MG63 (cell line): Measurements from ENCODE around the gene TAB2. TPM values are rescaled to one million over a fixed set of nuclear protein-coding genes. Genes with fewer than 3 reads are reported as not detected.
"Not testable (repeated sequence)": the region's sequence is repeated elsewhere in the genome, so short reads cannot be mapped to it uniquely, and the experiment has no call there.

Source experiments
- DNase-seq: peaks from one replicate; pipeline ENCODE4 v3.0.0-alpha.2; 2020
- H3K27me3 ChIP-seq: fragments of 250-450 bp; sonication (Bioruptor Pico); 2 replicates; pipeline ENCODE4 v1.5.1; 2020; ENCODE audit warnings: mild to moderate bottlenecking, moderate library complexity
- H3K36me3 ChIP-seq: fragments of 250-450 bp; sonication (Bioruptor Pico); 2 replicates; pipeline ENCODE4 v1.5.1; 2020; ENCODE audit warnings: mild to moderate bottlenecking, moderate library complexity
- H3K4me3 ChIP-seq: fragments of 250-450 bp; sonication (Bioruptor Pico); 2 replicates; pipeline ENCODE4 v1.5.1; 2020; ENCODE audit warnings: mild to moderate bottlenecking, moderate library complexity
- H3K9me3 ChIP-seq: fragments of 250-450 bp; sonication (Bioruptor Pico); 2 replicates; pipeline ENCODE4 v1.5.1; 2020; ENCODE audit warnings: mild to moderate bottlenecking, moderate library complexity
- total RNA-seq: library from RNA; depleted of rRNA; stranded (reverse); fragments of >200 nt; shearing (Covaris generic); gene quantifications from 2 replicates; pipeline ENCODE4 v1.2.3, GENCODE V29; 2014; ENCODE audit warnings: low replicate concordance

TAB2 gene
- total RNA-seq, 1 experiment from 2014 or later, result 27.3 TPM

DNA sequence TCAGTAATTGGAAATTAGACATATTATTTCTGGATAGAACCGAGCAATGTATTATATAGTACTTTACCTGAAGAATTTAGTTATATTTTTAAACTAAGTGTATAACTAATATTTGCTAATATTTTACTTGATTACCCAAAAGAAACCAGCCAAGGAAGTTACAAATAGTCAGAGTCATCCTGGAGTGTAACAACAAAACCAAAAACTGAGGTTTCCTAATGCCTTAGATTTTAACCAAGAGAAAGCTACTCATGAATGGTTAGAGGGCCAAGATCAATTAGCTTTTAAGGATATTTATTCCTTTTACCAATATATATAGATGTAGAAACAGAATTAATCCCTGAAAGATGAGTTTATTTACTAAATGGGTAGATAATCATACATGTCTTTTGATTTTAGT lies 26.0 kb downstream of the TAB2 start:
- H3K9me3 ChIP-seq, result no peaks in the 10 kb centered on the region
- no peak overlapping the region for H3K4me3 ChIP-seq
- no peak for DNase-seq
- no peaks in the 10 kb centered on the region for H3K27me3 ChIP-seq
- H3K36me3 ChIP-seq, result peaks cover 6% of the 10 kb centered on the region

DNA sequence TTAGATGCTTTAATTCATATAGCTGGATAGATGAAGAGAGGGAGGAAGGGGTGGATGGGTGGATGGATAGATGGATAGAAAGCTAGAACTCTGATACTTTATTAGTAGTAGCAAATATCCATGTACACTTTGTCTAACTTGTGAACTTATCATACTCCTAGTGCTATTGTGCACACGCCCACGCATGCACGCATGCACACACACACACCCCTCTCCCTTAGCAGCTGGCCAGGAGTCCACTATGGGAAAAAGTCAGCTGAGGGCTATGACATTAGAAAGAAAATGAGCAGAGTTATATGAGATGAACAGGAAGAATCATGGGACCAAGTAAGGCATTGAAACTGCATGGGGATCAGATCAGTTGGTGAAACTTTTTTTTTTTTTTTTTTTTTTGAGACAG lies 28.6 kb downstream of the TAB2 start:
- DNase-seq, result no peak
- Histone ChIP-seq H3K27me3 (no peaks in the 10 kb centered on the region), H3K4me3 (no peak overlapping the region), H3K9me3 (no peaks in the 10 kb centered on the region), H3K36me3 (peaks cover 6% of the 10 kb centered on the region)

DNA sequence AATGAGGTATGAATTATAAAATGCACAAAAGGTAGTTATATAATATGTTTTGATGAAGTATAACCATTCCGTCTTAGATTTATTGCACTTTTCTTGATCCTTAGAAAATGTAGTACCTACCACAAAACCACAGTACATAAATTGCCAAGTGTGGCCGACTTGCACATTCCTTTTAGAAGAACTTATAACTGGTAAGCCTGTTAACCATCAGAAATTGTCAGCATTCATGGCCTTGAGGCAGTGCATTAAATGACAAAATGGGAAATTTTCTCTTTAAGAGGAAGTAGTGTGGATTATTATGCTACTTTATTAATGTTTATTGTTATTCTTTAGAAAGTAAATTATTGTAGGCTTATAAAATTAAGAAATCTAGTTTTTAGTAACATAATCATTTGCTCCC lies 29.6 kb downstream of the TAB2 start:
- no peak overlapping the region for H3K4me3 ChIP-seq
- H3K36me3 ChIP-seq, result peaks cover 6% of the 10 kb centered on the region
- H3K9me3 ChIP-seq, result no peaks in the 10 kb centered on the region
- H3K27me3 ChIP-seq, result no peaks in the 10 kb centered on the region
- DNase-seq, result no peak

DNA sequence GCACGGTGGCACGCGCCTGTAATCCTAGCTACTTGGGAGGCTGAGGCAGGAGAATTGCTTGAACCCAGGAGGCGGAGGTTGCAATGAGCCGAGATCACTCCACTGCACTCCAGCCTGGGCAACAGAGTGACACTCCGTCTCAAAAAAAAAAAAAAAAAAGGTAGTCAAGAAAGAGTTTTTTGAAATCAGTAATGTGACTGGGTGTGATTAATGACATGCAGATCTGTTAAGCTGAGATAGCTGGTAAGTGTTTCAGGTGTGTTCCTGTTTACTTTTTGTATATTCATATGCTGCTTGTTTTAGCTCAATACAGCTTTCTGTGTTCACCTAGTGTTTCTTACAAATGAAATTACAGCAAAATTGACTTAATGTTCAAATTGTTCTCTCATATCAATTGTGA lies 31.8 kb downstream of the TAB2 start:
- not testable (repeated sequence) for H3K36me3 ChIP-seq, H3K9me3 ChIP-seq, DNase-seq, H3K27me3 ChIP-seq, H3K4me3 ChIP-seq

DNA sequence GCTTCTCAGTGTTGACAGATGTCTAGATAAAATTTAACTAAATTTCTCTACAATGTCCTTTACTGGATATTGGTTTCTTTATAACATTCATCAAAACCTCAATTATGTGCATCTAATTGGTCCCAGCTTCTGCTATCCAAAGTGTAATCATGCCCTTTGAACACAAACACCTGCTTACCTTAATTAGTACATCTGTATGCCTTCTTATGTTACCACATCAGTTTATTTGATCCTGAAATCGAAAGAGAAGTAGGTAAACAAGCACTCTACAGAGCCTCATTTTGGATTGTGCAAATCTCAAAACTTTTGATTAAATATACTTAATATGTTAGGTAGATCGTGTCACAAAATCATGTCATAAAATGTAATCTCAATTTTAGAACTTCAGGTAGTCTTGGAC lies 36.5 kb downstream of the TAB2 start:
- no peak overlapping the region for H3K4me3 ChIP-seq
- no peaks in the 10 kb centered on the region for H3K9me3 ChIP-seq
- no peak for DNase-seq
- H3K27me3 ChIP-seq, result no peaks in the 10 kb centered on the region
- H3K36me3 ChIP-seq, result no peaks in the 10 kb centered on the region

DNA sequence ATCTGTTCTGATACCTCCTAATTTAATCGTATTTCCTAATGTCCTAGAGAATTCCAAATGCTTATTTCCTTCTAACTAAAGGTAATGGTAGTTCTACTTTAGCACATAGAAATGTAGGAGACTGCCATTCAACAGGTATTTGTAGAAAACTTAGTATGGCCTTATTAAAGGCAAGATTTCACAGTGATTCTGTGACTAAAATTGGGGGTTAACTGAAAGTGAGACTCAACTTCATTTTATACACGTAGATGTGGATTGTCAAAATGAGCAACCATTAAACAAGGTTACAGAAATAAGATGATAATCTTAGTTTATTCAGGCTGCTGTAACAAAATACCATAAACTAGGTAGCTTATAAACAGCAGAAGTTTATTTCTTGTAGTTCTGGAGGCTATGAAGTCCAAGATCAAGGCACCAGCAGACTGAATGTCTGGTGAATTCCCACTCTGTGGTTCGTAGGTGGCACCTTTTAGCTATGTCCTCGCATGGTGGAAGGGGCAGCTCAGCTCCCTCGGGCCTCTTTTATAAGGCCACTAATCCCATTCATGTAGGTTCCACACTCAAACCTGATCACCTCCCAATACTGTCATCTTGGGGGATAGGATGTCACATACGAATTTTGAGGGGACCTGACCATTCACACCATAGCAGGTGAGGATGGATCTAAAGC lies 38.7 kb downstream of the TAB2 start:
- DNase-seq, result no peak
- Histone ChIP-seq H3K4me3 (no peak overlapping the region), H3K9me3 (no peaks in the 10 kb centered on the region), H3K27me3 (no peaks in the 10 kb centered on the region), H3K36me3 (no peaks in the 10 kb centered on the region)

DNA sequence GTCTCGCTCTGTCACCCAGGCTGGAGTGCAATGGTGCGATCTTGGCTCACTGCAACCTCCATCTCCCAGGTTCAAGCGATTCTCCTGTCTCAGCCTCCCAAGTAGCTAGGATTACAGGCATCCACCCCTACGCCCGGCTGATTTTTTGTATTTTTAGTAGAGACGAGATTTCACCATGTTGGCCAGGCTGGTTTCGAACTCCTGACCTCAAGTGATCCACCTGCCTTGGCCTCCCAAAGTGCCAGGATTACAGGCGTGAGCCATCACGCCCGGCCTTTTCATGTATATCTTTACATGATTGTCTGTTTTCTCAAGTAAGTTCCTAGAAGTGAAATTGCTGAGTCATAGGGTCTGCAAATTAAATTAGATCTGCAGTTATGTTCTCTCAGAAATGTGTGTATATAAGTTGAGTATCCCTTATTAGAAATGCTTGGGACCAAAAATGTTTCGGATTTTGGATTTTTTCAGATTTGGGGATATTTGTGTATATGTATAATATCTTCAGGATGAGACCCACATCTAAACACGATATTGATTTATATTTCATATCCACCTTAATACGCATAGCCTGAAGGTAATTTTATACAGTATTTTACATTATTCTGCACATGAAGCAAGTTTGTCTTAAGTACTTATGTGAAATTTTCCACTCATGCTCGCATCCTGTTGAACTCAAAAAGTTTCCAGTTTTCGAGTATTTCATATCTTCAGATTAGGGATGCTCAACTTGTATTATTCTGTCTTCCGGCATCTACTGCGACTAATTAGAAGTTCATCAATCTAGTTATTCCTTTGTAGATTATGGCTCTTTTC lies 40.4 kb downstream of the TAB2 start:
- H3K4me3 ChIP-seq, result no peak overlapping the region
- H3K9me3 ChIP-seq, result no peaks in the 10 kb centered on the region; the same call in 1 of the 2 replicates
- no peaks in the 10 kb centered on the region for H3K27me3 ChIP-seq
- no peaks in the 10 kb centered on the region; the same call in 1 of the 2 replicates for H3K36me3 ChIP-seq
- no peak for DNase-seq

DNA sequence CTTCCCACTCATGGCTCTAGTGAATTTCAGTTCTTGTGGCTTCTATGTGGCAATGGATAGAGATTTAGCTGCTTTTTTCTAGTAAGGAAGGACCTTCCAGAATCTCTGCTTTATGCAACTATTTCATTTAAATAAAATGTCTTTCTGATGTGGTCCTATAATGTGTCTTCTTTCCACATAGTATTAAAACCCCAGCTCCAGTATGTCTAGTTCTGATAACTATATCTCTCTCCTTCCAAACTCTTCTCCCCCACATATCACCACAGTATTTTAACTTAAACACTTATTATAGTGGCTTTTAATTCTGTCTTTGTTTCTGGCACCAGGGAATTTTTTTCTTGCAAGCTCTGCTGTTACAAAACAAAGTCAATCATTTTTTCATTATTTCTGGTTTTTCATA lies 41.9 kb downstream of the TAB2 start:
- H3K9me3 ChIP-seq, result no peaks in the 10 kb centered on the region; the same call in 1 of the 2 replicates
- H3K27me3 ChIP-seq, result no peaks in the 10 kb centered on the region
- no peaks in the 10 kb centered on the region; the same call in none of the 2 replicates for H3K36me3 ChIP-seq
- DNase-seq, result no peak
- no peak overlapping the region for H3K4me3 ChIP-seq

DNA sequence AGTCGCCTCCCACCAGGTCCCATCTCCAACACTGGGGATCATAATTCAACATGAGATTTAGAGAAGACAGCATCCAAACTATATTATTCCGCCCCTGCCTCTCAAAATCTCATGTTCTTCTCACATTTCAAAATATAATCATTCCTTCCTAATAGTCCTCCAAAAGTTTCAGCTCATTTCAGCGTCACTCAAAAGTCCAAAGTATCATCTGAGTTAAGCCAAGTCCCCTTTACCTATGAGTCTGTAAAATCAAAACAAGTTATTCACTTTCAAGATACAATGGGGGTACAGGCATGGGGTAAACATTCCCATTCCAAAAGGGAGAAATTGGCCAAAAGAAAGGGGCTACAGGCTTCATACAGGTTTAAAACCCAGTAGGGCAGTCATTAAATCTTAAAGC lies 43.0 kb downstream of the TAB2 start:
- no peak for DNase-seq
- Histone ChIP-seq H3K36me3 (no peaks in the 10 kb centered on the region; the same call in none of the 2 replicates), H3K4me3 (no peak overlapping the region), H3K27me3 (no peaks in the 10 kb centered on the region), H3K9me3 (no peaks in the 10 kb centered on the region; the same call in 1 of the 2 replicates)

DNA sequence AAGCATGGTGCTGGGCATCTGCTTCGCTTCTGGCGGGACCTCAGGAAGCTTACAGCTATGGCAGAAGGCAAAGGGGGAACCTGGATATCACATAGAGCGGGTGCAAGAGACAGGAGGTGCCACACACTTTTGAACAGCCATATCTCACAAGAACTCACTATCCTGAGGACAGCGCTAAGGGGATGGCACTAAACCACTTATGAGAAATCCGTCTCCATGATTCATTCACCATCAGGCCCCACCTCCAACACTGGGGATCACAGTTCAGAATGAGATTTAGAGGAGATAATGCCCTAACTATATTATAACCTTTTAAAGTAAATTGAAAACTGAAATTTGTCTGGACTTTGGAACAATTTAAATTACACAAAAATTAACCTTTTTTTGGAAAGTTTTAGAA lies 44.8 kb downstream of the TAB2 start:
- Histone ChIP-seq H3K4me3 (no peak overlapping the region), H3K9me3 (no peaks in the 10 kb centered on the region; the same call in 1 of the 2 replicates), H3K27me3 (no peaks in the 10 kb centered on the region), H3K36me3 (peaks cover 4% of the 10 kb centered on the region)
- no peak for DNase-seq

DNA sequence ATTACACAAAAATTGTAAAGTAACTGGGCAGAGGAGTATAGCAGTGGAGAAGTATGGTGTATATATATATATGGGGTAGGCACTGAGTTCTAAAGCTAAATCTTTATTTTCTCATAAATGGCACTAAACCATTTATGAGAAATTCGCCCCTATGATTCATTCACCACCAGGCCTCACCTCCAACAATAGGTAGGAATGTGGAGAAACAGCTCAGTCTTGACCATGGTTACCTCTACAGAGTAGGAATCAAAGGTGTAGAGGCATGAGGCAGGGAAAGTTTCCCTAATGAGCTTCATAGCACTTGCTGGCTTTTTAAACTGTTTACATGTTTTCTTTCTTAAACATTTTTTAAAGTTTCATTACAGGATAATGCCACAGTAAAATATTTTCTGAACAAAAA lies 45.6 kb downstream of the TAB2 start:
- Histone ChIP-seq H3K4me3 (no peak overlapping the region), H3K27me3 (no peaks in the 10 kb centered on the region), H3K36me3 (peaks cover 4% of the 10 kb centered on the region), H3K9me3 (no peaks in the 10 kb centered on the region; the same call in 1 of the 2 replicates)
- no peak for DNase-seq

DNA sequence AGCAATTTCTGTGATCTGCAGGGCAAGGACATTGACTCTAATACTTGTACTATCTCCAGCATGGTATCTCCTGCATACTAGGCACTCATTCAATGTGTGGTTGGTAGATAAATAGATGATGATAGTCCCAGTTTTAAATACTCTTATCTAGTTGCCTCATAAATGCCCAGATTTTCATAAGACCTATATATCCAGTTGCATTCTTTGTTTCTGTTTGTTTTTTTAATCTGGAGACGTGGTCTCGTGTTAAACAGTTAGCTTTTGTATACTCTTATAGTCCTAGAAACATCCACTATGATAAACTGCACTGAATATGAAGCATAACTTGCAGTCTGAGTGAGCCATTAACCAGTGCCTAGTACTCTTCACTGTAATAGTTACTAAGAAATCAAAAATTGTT lies 47.0 kb downstream of the TAB2 start:
- Histone ChIP-seq H3K27me3 (no peaks in the 10 kb centered on the region), H3K4me3 (no peak overlapping the region), H3K36me3 (peaks cover 4% of the 10 kb centered on the region), H3K9me3 (no peaks in the 10 kb centered on the region; the same call in 1 of the 2 replicates)
- DNase-seq, result no peak

DNA sequence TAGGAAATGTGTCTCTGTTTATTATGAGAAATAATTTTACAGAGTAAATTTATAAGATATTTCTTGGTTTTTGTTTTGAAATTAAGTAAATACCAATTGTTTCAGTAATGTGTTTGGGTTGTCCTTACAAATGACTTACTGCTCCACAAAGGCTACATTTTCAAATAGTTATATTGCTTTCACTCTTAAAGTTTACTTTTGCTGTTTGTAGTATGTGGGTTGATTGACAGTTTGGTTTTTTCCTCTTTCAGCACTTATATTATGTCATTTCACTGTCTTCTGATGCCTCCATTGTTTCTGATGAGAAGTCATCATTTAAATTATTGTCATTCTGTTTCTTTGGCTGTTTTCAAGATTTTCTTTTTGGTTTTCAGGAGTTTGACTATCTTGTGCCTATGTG lies 47.7 kb downstream of the TAB2 start:
- H3K36me3 ChIP-seq, result peaks cover 10% of the 10 kb centered on the region
- no peak for DNase-seq
- no peaks in the 10 kb centered on the region for H3K27me3 ChIP-seq
- H3K9me3 ChIP-seq, result no peaks in the 10 kb centered on the region; the same call in 1 of the 2 replicates
- no peak overlapping the region for H3K4me3 ChIP-seq

DNA sequence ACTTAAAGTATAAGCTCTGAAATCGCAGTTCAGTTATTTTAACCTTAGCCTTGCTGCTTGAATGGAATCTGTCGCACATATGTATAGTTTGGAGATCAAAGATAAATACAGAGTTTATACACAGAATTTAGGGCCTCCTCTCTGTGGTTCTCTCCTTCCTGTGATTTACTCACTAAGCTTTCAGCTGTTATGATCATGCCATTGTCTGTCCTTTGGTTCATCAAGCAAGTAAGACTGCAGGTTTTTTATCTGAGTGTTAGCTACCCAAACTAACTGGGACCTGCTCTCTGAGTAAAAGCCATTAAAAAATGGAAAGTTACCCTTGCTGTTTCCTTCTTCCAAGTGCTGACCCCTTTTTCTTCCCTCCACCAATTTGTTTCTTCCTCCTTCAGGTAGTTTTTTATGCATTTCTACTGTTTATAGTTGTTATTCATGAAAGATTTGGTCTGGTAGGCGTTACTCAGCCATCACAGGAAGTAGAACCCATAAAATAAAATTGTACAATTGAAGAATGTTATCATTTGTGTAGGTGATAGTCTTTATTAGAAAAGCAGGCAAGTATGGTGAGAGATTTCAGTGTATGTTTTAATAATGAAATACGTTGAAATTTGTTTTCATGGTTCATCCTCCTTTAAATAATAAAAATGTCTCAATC lies 48.9 kb downstream of the TAB2 start:
- DNase-seq, result no peak
- peaks cover 11% of the 10 kb centered on the region for H3K36me3 ChIP-seq
- no peaks in the 10 kb centered on the region; the same call in 1 of the 2 replicates for H3K9me3 ChIP-seq
- H3K27me3 ChIP-seq, result no peaks in the 10 kb centered on the region
- H3K4me3 ChIP-seq, result no peak overlapping the region

DNA sequence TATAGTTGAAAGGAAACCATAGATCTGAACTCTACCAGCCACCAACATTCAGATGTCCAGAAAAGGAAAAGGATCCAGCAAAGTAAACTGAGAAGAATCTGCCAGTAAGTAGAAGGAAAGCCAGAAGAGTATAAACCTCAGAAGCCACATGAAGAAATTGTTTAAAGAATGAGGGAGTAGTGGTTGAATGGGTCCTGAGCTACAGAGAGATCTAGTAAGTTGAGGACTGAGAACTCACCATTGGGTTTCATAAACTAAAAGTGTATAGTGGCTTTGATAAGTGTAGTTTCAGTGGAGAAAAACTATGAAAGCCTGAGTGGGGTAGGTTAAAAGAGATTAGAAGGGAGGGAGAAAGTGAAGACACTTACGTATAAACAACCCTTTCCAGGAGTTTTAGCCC lies 50.6 kb downstream of the TAB2 start:
- peaks cover 11% of the 10 kb centered on the region for H3K36me3 ChIP-seq
- H3K27me3 ChIP-seq, result no peaks in the 10 kb centered on the region
- no peak for DNase-seq
- H3K9me3 ChIP-seq, result no peaks in the 10 kb centered on the region
- no peak overlapping the region for H3K4me3 ChIP-seq

DNA sequence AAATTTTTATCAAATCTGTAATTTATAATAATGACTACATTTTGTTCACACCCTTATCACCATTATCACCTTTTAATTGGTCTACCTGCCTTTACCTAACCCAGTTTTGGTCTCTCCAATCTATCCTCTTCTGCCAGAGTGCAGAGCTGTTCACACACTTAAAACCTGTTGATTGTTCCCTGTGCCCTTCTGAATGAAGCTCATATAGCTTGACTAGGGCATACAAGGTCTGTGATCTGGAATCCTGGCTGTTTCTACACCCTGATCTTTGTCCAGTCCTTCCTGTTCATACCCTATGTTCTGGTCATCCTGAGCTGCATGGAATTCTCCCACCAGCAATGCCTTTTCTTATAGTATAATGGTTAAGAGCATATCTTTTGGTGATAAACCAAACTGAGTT lies 53.6 kb downstream of the TAB2 start:
- H3K9me3 ChIP-seq, result no peaks in the 10 kb centered on the region
- H3K4me3 ChIP-seq, result no peak overlapping the region
- H3K36me3 ChIP-seq, result peaks cover 7% of the 10 kb centered on the region
- H3K27me3 ChIP-seq, result no peaks in the 10 kb centered on the region
- no peak for DNase-seq

DNA sequence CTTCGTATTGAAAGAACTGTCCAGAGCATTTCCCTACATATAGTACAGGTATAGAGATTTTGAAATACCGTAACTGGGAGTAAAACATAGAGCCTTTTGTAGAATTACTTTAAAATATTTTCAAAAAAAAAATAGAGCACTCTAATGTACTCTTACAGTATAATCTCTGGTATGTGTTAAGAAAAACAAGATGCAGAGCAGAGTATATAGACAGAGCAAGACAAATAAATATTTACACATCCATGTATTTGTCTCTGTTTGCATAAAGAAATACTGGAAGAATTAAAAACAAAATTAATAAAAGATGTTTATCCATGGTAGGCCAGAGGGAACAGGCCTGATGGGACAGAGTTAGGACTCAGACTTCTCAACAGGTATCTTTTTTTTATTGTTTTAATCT lies 54.5 kb downstream of the TAB2 start:
- H3K27me3 ChIP-seq, result no peaks in the 10 kb centered on the region
- DNase-seq, result no peak
- H3K9me3 ChIP-seq, result no peaks in the 10 kb centered on the region
- H3K4me3 ChIP-seq, result no peak overlapping the region
- peaks cover 7% of the 10 kb centered on the region; the same call in 1 of the 2 replicates for H3K36me3 ChIP-seq
